Activated CD4-positive, alpha-beta T cell treated with anti-CD3 and anti-CD28 coated beads, Interleukin-2, amount 50 U/mL, for 4 hours (primary cell): ENCODE results near the gene KCNMA1.

Source experiments
- DNase-seq, 2 experiments: peaks; one replicate each; pipeline ENCODE4 v3.0.0-alpha.2; 2020

The KCNMA1 gene

GRCh38 chr10:76901701-76902100, 735.9 kb downstream of the KCNMA1 start:
- DNase-seq: no peak

- DNase-seq: no peak
Measured at GRCh38 chr10:76899490-76899889, 738.1 kb downstream of the KCNMA1 start.

- DNase-seq: no peak
Measured at GRCh38 chr10:76892766-76893479, 744.7 kb downstream of the KCNMA1 start.

DNA sequence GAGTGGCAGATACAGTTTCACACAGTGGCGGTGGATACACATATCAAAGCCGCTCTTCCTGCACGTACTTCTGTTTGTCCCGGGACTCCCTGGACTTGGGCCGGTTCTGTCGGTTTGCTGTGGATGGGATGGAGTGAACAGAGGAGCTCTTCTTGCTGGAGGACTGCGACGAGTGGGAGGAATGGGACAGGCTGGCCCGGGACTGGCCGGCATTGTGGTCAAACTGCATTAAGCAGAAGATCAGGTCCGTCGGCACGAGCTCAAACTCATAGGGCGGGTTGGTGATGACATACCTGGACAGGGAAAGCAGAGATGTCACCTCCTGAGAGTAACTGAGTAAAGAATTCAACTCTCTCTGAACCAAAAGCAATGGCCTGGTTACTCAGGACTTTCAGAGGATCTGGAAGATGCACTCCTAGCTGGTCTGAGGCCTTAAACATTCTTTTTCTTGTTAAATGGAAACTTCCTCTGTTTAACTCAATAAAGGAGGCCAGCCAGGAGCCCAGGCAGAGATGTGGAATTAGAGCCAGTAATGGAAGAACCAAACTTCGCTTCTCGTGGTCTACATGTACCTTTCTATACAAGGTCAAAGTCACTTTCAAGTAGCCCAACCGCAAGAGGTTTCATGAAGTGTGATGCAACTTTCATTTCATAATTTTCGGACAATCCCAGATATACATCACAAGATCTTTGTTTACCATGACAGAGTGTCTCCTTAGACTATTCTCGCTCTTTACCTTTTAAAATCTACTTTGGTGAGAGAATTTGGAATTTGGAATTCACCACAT, 750.2 kb downstream of the KCNMA1 start:
- DNase-seq: no peak

DNA sequence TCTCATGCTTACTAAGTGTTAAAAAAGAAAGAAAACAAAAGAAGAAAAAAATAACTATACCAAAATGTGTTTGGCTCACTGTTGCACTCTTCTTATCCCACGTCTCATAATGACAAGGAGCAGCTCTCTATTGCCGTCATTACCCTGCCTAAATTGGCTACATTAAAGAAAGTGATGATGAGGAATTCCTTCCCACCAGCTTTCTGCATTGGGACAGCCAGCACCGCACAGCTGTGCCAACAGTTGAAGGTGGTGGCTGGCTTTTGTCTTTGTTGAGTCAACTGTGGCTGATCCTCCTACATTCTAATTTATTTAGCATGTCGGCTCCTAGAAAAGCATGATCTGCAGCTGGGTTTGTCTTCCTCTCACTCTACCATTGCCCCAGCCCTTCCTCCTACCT, 751.8 kb downstream of the KCNMA1 start:
- DNase-seq: no peak

DNA sequence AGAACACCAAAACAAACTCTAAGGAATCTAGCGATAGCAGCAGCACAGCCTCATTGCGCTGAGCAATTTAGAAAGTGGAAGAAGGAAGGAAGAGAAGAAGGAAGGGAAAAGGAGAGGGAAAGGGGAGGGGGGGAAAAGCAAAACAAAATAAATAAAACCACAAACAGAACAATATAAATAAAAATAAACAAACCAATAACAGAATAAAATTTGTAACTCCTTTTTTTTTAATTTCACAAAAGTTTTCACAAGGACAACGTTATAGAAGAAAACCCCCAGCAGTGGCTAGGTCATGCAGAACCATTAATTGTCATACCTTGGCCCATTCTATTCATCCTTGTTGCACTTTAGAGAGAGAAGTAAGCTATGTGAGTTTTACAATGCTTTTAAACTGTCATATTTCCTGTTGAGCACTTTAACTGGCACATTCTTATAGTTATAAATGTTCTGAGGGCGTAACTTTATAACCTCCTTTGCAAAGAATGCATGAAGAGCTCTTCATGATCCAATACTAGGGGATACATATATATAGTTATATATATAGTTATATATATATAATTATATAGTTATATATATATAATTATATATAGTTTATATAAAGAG, 752.8 kb downstream of the KCNMA1 start:
- no peak for DNase-seq

DNA sequence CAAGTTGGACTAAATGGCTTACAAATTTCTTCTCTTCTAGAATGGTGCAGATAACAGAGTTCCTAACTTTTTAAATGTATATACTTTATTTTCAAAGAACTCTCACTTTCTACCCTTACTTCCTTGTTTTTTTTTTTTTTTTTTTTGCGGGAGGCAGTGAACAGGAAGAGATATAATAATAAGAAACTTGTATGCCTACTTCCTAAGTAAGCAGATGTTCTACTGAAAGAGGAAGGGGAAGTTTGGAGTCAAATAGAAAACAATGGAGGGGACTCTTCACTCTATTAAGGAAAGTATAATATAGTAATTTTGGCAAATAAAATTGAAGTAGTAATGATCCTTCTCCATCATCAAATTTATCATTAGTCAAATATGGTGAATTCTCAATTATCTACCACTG, 754.0 kb downstream of the KCNMA1 start:
- DNase-seq: no peak

DNA sequence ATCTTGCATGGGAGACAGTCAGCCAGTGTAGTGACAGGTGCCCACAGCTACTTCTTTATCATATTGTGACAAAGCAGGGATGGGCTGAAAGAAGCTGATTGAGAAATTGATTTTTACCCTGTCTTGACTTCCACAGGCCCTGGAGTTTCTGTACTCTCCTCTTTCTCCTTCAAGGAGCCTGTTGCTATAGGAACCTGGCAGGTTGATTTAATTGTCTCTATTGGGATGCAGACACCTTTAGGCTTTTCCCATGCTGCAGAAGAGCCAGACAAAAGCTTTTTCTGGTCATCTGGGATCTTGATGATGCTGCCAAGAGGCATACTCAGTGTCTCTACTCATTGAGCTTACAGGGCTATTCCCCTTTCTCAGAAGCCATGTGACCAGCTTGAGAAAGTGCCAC, 754.8 kb downstream of the KCNMA1 start:
- no peak for DNase-seq

DNA sequence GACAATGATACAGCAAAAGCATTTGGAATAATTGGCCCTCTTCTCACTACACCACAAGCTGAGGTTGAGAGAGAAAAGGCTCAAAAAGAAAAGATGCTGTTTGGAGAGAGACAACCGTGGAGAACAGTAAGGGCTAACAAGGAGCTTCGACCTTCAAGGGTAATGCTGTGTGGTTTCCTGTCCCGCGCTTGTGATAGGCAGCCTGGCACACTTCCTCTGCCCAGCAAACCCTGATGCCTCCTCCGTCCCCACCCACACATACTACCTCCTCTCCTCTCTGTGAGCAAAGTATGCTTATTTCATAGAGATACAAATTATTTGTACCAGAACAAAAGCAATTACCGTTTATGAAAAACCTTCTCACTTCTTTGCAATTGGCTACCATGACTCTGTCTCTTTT, 755.4 kb downstream of the KCNMA1 start:
- DNase-seq: no peak

- DNase-seq: no peak
Measured at GRCh38 chr10:76881477-76882220, 756.0 kb downstream of the KCNMA1 start.

DNA sequence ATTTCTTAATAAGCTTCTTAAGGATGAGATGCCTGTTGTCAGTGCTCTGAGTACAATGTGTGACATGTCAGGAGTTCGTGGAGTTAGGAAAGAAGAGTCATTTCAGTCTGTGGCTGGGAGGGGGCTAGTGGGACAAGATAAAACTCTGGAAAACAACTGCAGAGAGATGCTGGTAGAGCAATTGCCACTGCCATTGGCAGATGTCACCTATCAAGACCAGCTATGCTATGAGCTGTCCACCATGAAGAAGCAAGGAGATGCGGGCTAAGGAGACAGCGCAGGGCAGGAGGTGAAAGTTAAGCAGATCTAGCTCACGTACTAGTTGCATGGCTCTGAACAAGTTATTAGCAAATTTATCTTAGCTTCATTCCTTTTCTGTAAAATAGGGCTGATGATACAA, 756.7 kb downstream of the KCNMA1 start:
- no peak for DNase-seq

DNA sequence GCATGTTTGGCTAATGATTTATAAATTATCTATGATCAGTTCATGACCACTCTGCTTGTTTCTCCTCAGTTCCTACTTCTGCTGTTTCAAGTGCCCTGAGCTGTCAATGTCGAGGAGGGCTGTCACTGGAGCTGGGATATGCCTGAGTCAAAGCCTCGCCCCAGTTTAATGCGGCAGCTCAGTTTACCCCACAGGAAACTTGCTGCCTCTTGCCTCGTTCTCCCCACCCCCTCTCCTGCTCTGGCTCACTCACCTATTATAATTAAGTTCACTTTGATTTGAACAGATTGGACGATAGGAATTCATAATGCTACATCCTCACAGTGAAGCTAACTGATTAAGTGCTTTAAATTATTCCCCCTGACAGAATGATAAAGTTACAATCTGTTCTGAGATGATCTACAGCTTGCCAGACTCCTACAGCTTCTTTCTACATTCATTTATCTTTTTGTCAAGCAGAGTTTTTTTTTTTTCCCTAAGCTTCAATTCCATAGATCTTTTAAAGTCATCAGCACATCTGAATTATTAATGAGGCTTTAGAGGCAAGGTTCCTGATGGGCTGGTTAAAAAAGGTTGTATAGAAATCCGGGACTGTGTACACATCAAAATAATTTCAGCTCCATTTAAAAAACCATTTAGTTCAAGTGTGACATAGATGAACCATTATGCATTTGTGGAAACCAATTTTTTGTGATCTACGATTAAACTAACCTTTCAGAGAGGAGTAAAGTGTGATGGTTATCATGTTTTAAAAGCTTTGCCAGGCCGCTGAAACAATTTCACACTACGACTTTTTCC, 758.3 kb downstream of the KCNMA1 start:
- DNase-seq: no peak

- no peak for DNase-seq
Measured at GRCh38 chr10:76878514-76878913, 759.1 kb downstream of the KCNMA1 start.

- no peak for DNase-seq
Measured at GRCh38 chr10:76874896-76875295, 762.7 kb downstream of the KCNMA1 start.

GRCh38 chr10:76874176-76874575, 763.4 kb downstream of the KCNMA1 start:
- no peak for DNase-seq

DNA sequence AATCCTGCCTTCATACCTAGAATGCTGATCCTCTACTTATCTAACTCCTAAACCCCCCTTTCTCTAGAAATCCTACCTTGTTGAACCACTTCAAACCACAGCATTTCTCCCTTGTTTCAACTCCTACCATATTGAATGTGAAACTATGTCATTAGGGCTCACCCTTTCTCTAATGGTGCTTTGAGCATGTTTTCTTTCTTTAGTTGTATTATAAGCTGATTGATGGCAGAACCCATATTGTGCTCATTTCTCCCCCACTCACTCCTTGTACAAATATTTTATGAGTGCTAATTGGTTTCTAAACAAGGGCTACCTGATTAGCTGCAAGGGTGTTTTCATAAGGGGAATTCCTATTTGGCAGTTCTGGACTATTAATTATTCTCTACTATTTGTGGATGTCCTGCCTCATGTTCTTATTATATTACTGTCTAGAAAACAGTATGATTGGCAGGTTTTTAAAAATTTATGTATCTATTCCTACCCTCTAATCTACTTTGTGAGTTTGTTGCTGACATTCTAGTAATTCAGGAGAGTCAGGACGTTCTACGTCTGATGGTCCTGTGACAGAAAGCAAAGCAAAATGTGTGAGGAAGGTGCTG, 765.8 kb downstream of the KCNMA1 start:
- no peak for DNase-seq

DNA sequence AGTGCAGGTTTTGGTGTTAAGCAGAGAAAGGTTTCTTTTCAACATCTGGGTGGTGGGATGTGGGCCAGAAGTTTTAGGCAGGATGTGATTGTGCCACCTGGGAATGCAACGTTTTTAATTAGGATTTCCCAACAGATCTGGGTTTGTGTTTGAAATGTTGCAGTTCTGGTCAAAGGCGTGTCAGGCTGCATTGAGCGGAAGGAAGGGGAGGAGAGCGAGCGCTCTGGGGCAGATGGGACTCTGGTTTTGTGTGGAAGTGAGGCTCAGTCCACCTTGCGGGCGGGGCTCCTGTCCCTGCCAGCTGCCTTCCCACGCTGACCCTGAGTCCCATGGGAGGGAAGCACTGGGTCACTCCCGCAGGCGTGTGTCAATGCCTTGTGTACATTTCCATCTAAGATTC, 767.7 kb downstream of the KCNMA1 start:
- DNase-seq: no peak

GRCh38 chr10:76868098-76868977, 769.3 kb downstream of the KCNMA1 start:
- DNase-seq: no peak

- no peak for DNase-seq
Measured at GRCh38 chr10:76866841-76867586, 770.6 kb downstream of the KCNMA1 start.

DNA sequence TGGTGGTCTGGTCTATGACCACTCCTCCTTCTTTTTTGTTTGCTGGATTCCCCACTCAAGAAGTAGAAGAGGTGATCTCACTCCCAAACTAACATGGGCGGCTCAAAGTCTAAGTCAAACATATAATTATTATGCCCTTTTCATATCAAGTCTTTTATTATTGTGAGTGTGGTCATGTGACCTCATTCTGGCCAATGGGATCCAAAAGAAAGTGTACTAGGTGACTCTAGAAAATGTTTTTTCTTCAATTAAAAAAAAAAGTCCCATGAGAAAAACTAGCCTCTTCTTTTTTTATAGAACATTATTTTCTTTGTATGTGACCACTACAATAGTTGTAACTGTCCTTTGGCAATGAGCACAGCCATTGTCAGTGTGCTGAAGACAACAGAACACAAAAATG, 772.7 kb downstream of the KCNMA1 start:
- no peak for DNase-seq
